Neural crest cell (in vitro differentiated cells): ENCODE data around the gene TAX1BP1. TPM values are rescaled to one million over a fixed set of nuclear protein-coding genes. Genes with fewer than 3 reads are reported as not detected.

Experiments
- DNase-seq: peaks from one replicate; pipeline ENCODE4 v3.0.0; 2021; ENCODE audit warnings: low read depth, mixed read lengths, low spot score
- H3K27ac Mint-ChIP-seq: one replicate; pipeline ENCODE4 v1.8.0; 2021; ENCODE audit warnings: mild to moderate bottlenecking, mixed read lengths; ENCODE audit not compliant: unreplicated experiment
- H3K27me3 Mint-ChIP-seq: 2 replicates; pipeline ENCODE4 v1.8.0; 2021; ENCODE audit warnings: low read depth, mild to moderate bottlenecking, mixed read lengths
- H3K36me3 Mint-ChIP-seq: 2 replicates; pipeline ENCODE4 v1.8.0; 2021; ENCODE audit warnings: low read depth, mild to moderate bottlenecking, mixed read lengths
- H3K4me1 Mint-ChIP-seq: 2 replicates; pipeline ENCODE4 v1.8.0; 2021; ENCODE audit warnings: mixed read lengths
- H3K4me3 Mint-ChIP-seq: one replicate; pipeline ENCODE4 v1.8.0; 2021; ENCODE audit warnings: mild to moderate bottlenecking, mixed read lengths
- H3K9me3 Mint-ChIP-seq: 2 replicates; pipeline ENCODE4 v1.8.0; 2021; ENCODE audit warnings: mixed read lengths
- CTCF ChIP-seq: fragments of 200-600 bp; sonication (generic); conservative IDR thresholded peaks from 2 replicates; pipeline ENCODE4 v1.5.0; 2021; ENCODE audit warnings: antibody characterized with exemption, mild to moderate bottlenecking
- total RNA-seq: library from RNA; stranded (reverse); gene quantifications from 2 replicates; pipeline ENCODE4 v1.2.1, GENCODE V29; 2021

Gene TAX1BP1
- total RNA-seq, 1 donor from 2014 or later, result 47.1 TPM

- H3K9me3 Mint-ChIP-seq, result peaks cover 1% of the 10 kb centered on the region
- H3K4me3 Mint-ChIP-seq, result no peak overlapping the region
- H3K27ac Mint-ChIP-seq, result no peak overlapping the region
- no peak for DNase-seq
- TF ChIP-seq CTCF, result no peak
- no peaks in the 10 kb centered on the region for H3K27me3 Mint-ChIP-seq
- no peaks in the 10 kb centered on the region for H3K4me1 Mint-ChIP-seq
- H3K36me3 Mint-ChIP-seq, result peaks cover 14% of the 10 kb centered on the region
Observed at GRCh38 chr7:27756298-27756697, 16.3 kb downstream of the TAX1BP1 start.

- Mint-ChIP-seq H3K9me3 (peaks cover 5% of the 10 kb centered on the region), H3K36me3 (peaks cover 21% of the 10 kb centered on the region), H3K27me3 (no peaks in the 10 kb centered on the region), H3K27ac (no peak overlapping the region), H3K4me1 (no peaks in the 10 kb centered on the region), H3K4me3 (no peak overlapping the region)
- DNase-seq, result no peak
- no peak for TF ChIP-seq CTCF
Observed at GRCh38 chr7:27759491-27759890, 19.5 kb downstream of the TAX1BP1 start.

GRCh38 chr7:27762062-27762461 is 22.1 kb downstream of the TAX1BP1 start:
- no peaks in the 10 kb centered on the region for H3K4me1 Mint-ChIP-seq
- H3K9me3 Mint-ChIP-seq, result peaks cover 5% of the 10 kb centered on the region
- no peak overlapping the region for H3K27ac Mint-ChIP-seq
- H3K4me3 Mint-ChIP-seq, result no peak overlapping the region
- no peak for DNase-seq
- H3K36me3 Mint-ChIP-seq, result peaks cover 20% of the 10 kb centered on the region
- TF ChIP-seq CTCF, result no peak
- no peaks in the 10 kb centered on the region for H3K27me3 Mint-ChIP-seq

GRCh38 chr7:27763983-27764508 is 24.1 kb downstream of the TAX1BP1 start:
- no peaks in the 10 kb centered on the region for H3K27me3 Mint-ChIP-seq
- no peak overlapping the region for H3K4me3 Mint-ChIP-seq
- TF ChIP-seq CTCF, result no peak
- no peak overlapping the region for H3K27ac Mint-ChIP-seq
- H3K4me1 Mint-ChIP-seq, result no peaks in the 10 kb centered on the region
- H3K36me3 Mint-ChIP-seq, result peaks cover 15% of the 10 kb centered on the region
- peaks cover 5% of the 10 kb centered on the region for H3K9me3 Mint-ChIP-seq
- DNase-seq, result no peak

- H3K36me3 Mint-ChIP-seq, result peaks cover 13% of the 10 kb centered on the region
- H3K27ac Mint-ChIP-seq, result no peak overlapping the region
- H3K27me3 Mint-ChIP-seq, result no peaks in the 10 kb centered on the region
- no peaks in the 10 kb centered on the region for H3K4me1 Mint-ChIP-seq
- no peak for TF ChIP-seq CTCF
- H3K9me3 Mint-ChIP-seq, result peaks cover 5% of the 10 kb centered on the region
- DNase-seq, result no peak
- H3K4me3 Mint-ChIP-seq, result no peak overlapping the region
Observed at GRCh38 chr7:27765841-27766240, 25.9 kb downstream of the TAX1BP1 start.

- no peaks in the 10 kb centered on the region for H3K4me1 Mint-ChIP-seq
- no peak for DNase-seq
- no peaks in the 10 kb centered on the region for H3K27me3 Mint-ChIP-seq
- no peak for TF ChIP-seq CTCF
- H3K9me3 Mint-ChIP-seq, result no peaks in the 10 kb centered on the region
- peaks cover 5% of the 10 kb centered on the region for H3K36me3 Mint-ChIP-seq
- no peak overlapping the region for H3K4me3 Mint-ChIP-seq
- H3K27ac Mint-ChIP-seq, result no peak overlapping the region
Observed at GRCh38 chr7:27767374-27767773, 27.4 kb downstream of the TAX1BP1 start.
